Measurements from ENCODE around the gene CLIP2.

CLIP2 gene

DNA sequence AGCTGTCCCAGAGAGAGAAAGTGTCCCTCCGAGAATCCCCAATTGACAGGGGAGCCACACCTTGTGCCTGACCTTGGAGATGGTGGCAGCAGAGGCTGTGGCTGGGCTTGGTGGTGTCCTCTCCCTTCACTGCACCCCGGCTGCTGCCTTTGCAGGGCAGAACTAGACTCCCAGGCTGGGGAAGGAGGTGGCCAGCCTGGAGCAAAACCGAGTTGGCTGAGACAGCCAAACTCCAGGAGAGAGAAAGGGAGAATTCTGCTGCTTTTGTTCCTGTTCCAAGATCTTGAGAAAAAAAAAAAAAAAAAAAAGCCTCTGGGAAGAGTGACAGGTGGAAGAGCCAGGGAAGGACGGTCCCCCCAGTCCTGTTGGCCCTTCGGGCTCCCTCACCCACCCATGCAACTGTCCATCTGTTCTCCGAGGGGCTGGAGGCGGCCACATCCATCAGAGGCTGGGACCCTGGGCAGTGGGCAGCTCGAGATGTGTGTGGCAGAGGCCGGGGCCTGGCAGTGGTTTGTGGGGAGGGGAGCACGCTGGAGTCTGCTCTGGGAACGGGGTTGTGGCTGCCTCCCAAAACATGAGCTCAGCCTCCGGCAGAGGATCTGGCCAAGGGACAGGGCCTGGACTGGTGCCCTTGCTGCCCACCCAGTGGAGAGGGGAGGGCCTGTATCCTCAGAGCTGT lies 35.5 kb downstream of the CLIP2 start:
- no peaks in the 10 kb centered on the region for H3K9me3 ChIP-seq (ENCODE audit: control insufficient read depth, insufficient read depth, low read depth, low read length)

DNA sequence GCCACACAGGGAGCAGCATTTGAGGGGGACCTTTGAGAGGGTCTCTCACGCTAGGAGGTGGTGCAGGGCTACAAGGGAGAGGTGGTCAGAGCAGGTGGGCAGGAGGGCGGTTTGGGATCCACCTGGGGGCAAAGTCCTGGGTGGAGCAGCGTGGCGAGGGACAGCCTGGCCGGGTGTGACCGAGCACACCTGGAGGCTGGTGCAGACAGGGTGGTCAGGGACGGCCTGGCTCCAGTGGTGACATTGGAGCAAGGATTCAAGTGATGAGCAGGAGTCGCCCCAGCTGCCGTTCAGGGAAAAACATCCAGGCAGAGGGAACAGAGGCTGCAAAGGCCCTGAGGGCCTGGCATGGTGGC lies 36.0 kb downstream of the CLIP2 start:
- Histone ChIP-seq H3K27ac (ENCODE audit: extremely low read depth, low read depth, low read length) (no peak overlapping the region), H3K4me1 (ENCODE audit: control insufficient read depth, insufficient read depth, low read length) (no peaks in the 10 kb centered on the region), H3K4me3 (ENCODE audit: low read depth, low read length) (no peak overlapping the region), H3K9me3 (ENCODE audit: control insufficient read depth, insufficient read depth, low read depth, low read length) (no peaks in the 10 kb centered on the region), H3K36me3 (ENCODE audit: control insufficient read depth in 2 of 2, insufficient read depth in 1 of 2, low read length in 2 of 2) (no peaks in the 10 kb centered on the region; a peak in 1 of 3 replicates)
- ChIA-PET POLR2A (no interaction called here), CTCF (no interaction called here)
- TF ChIP-seq CTCF (tag by site-specific recombination; IDR thresholded peaks at IDR 0.05) (no peak), KLF1 (tag by site-specific recombination; IDR thresholded peaks at IDR 0.05) (no peak), ZBTB10 (tag by site-specific recombination; IDR thresholded peaks at IDR 0.05) (no peak), ZNF184 (tag by site-specific recombination; IDR thresholded peaks at IDR 0.05) (no peak), ZNF596 (tag by site-specific recombination; IDR thresholded peaks at IDR 0.05) (no peak), ZNF626 (tag by site-specific recombination; IDR thresholded peaks at IDR 0.05) (no peak), ZNF24 (tag by site-specific recombination; IDR thresholded peaks at IDR 0.05) (no peak), ZNF654 (tag by site-specific recombination; IDR thresholded peaks at IDR 0.05; ENCODE audit: low read depth) (no peak)

More for the DNA sequence above, 35.5 kb downstream of the CLIP2 start:
- CTCF ChIA-PET = no interaction called here
- no peaks in the 10 kb centered on the region for H3K4me1 ChIP-seq (ENCODE audit: control insufficient read depth, insufficient read depth, low read length)
- no peak overlapping the region for H3K4me3 ChIP-seq (ENCODE audit: low read depth, low read length)
- H3K36me3 ChIP-seq (ENCODE audit: control insufficient read depth in 2 of 2, insufficient read depth in 1 of 2, low read length in 2 of 2) = no peaks in the 10 kb centered on the region; a peak in 1 of 3 replicates
- H3K27ac ChIP-seq (ENCODE audit: extremely low read depth, low read depth, low read length) = no peak overlapping the region
- TF ChIP-seq, protein P1, sequence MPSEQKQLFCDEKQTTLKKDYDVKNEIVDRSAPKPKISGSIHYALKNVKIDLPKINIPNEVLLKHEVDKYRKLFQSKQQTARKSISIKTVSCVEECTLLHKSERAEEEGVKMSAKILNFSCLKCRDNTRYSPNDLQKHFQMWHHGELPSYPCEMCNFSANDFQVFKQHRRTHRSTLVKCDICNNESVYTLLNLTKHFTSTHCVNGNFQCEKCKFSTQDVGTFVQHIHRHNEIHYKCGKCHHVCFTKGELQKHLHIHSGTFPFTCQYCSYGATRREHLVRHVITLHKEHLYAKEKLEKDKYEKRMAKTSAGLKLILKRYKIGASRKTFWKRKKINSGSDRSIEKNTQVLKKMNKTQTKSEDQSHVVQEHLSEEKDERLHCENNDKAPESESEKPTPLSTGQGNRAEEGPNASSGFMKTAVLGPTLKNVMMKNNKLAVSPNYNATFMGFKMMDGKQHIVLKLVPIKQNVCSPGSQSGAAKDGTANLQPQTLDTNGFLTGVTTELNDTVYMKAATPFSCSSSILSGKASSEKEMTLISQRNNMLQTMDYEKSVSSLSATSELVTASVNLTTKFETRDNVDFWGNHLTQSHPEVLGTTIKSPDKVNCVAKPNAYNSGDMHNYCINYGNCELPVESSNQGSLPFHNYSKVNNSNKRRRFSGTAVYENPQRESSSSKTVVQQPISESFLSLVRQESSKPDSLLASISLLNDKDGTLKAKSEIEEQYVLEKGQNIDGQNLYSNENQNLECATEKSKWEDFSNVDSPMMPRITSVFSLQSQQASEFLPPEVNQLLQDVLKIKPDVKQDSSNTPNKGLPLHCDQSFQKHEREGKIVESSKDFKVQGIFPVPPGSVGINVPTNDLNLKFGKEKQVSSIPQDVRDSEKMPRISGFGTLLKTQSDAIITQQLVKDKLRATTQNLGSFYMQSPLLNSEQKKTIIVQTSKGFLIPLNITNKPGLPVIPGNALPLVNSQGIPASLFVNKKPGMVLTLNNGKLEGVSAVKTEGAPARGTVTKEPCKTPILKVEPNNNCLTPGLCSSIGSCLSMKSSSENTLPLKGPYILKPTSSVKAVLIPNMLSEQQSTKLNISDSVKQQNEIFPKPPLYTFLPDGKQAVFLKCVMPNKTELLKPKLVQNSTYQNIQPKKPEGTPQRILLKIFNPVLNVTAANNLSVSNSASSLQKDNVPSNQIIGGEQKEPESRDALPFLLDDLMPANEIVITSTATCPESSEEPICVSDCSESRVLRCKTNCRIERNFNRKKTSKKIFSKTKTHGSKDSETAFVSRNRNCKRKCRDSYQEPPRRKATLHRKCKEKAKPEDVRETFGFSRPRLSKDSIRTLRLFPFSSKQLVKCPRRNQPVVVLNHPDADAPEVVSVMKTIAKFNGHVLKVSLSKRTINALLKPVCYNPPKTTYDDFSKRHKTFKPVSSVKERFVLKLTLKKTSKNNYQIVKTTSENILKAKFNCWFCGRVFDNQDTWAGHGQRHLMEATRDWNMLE (tag by site-specific recombination; conservative IDR thresholded peaks at IDR 0.05; ENCODE audit: low read depth) = no peak
- TF ChIP-seq, protein P2, sequence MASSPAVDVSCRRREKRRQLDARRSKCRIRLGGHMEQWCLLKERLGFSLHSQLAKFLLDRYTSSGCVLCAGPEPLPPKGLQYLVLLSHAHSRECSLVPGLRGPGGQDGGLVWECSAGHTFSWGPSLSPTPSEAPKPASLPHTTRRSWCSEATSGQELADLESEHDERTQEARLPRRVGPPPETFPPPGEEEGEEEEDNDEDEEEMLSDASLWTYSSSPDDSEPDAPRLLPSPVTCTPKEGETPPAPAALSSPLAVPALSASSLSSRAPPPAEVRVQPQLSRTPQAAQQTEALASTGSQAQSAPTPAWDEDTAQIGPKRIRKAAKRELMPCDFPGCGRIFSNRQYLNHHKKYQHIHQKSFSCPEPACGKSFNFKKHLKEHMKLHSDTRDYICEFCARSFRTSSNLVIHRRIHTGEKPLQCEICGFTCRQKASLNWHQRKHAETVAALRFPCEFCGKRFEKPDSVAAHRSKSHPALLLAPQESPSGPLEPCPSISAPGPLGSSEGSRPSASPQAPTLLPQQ (tag by site-specific recombination; IDR thresholded peaks at IDR 0.05) = no peak
- TF ChIP-seq ZNF510 (tag by site-specific recombination; IDR thresholded peaks at IDR 0.05; ENCODE audit: insufficient replicate concordance) (no peak), ZNF121 (tag by site-specific recombination; IDR thresholded peaks at IDR 0.05) (no peak)
- TF ChIP-seq, protein P3, sequence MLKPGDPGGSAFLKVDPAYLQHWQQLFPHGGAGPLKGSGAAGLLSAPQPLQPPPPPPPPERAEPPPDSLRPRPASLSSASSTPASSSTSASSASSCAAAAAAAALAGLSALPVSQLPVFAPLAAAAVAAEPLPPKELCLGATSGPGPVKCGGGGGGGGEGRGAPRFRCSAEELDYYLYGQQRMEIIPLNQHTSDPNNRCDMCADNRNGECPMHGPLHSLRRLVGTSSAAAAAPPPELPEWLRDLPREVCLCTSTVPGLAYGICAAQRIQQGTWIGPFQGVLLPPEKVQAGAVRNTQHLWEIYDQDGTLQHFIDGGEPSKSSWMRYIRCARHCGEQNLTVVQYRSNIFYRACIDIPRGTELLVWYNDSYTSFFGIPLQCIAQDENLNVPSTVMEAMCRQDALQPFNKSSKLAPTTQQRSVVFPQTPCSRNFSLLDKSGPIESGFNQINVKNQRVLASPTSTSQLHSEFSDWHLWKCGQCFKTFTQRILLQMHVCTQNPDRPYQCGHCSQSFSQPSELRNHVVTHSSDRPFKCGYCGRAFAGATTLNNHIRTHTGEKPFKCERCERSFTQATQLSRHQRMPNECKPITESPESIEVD (tag by site-specific recombination; IDR thresholded peaks at IDR 0.05) = no peak
- TF ChIP-seq, protein P4, sequence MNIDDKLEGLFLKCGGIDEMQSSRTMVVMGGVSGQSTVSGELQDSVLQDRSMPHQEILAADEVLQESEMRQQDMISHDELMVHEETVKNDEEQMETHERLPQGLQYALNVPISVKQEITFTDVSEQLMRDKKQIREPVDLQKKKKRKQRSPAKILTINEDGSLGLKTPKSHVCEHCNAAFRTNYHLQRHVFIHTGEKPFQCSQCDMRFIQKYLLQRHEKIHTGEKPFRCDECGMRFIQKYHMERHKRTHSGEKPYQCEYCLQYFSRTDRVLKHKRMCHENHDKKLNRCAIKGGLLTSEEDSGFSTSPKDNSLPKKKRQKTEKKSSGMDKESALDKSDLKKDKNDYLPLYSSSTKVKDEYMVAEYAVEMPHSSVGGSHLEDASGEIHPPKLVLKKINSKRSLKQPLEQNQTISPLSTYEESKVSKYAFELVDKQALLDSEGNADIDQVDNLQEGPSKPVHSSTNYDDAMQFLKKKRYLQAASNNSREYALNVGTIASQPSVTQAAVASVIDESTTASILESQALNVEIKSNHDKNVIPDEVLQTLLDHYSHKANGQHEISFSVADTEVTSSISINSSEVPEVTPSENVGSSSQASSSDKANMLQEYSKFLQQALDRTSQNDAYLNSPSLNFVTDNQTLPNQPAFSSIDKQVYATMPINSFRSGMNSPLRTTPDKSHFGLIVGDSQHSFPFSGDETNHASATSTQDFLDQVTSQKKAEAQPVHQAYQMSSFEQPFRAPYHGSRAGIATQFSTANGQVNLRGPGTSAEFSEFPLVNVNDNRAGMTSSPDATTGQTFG (tag by site-specific recombination; IDR thresholded peaks at IDR 0.05; ENCODE audit: borderline replicate concordance) = no peak
- POLR2A ChIA-PET = no interaction called here

Data from HEK293 (cell line).